ENCODE measurements around the gene MYEOV.

Gene MYEOV

GRCh38 chr11:69343401-69344321 lies 49.7 kb downstream of the MYEOV start:
- no peak for DNase-seq

GRCh38 chr11:69344570-69345145 lies 50.7 kb downstream of the MYEOV start:
- no peak for DNase-seq

All from NCI-H748 treated with DMSO at 0.1 percent for 48 hours (cell line).